ENCODE data around the gene PRDM5.

Gene PRDM5

GRCh38 chr4:120857312-120857711, 65.2 kb downstream of the PRDM5 start:
- DNase-seq (ENCODE audit: low read depth in 2 of 2, low spot score in 1 of 2) = no peak

GRCh38 chr4:120856294-120856693, 66.2 kb downstream of the PRDM5 start:
- DNase-seq (ENCODE audit: low read depth in 2 of 2, low spot score in 1 of 2) = no peak

- DNase-seq (ENCODE audit: low read depth in 2 of 2, low spot score in 1 of 2) = no peak
Observed at GRCh38 chr4:120855307-120856001, 67.1 kb downstream of the PRDM5 start.

- no peak for DNase-seq (ENCODE audit: low read depth in 2 of 2, low spot score in 1 of 2)
Observed at GRCh38 chr4:120853161-120853935, 69.2 kb downstream of the PRDM5 start.

GRCh38 chr4:120850018-120850599, 72.4 kb downstream of the PRDM5 start:
- no peak for DNase-seq (ENCODE audit: low read depth in 2 of 2, low spot score in 1 of 2)

GRCh38 chr4:120847019-120847582, 75.4 kb downstream of the PRDM5 start:
- DNase-seq (ENCODE audit: low read depth in 2 of 2, low spot score in 1 of 2) = no peak

- no peak for DNase-seq (ENCODE audit: low read depth in 2 of 2, low spot score in 1 of 2)
Observed at GRCh38 chr4:120844528-120844921, 78.0 kb downstream of the PRDM5 start.

- no peak for DNase-seq (ENCODE audit: low read depth in 2 of 2, low spot score in 1 of 2)
Observed at GRCh38 chr4:120843849-120844527, 78.5 kb downstream of the PRDM5 start.

GRCh38 chr4:120842031-120842430, 80.5 kb downstream of the PRDM5 start:
- no peak for DNase-seq (ENCODE audit: low read depth in 2 of 2, low spot score in 1 of 2)

- no peak for DNase-seq (ENCODE audit: low read depth in 2 of 2, low spot score in 1 of 2)
Observed at GRCh38 chr4:120841580-120841979, 80.9 kb downstream of the PRDM5 start.

- no peak for DNase-seq (ENCODE audit: low read depth in 2 of 2, low spot score in 1 of 2)
Observed at GRCh38 chr4:120839974-120840751, 82.4 kb downstream of the PRDM5 start.

GRCh38 chr4:120839334-120839973, 83.1 kb downstream of the PRDM5 start:
- no peak for DNase-seq (ENCODE audit: low read depth in 2 of 2, low spot score in 1 of 2)

- DNase-seq (ENCODE audit: low read depth in 2 of 2, low spot score in 1 of 2) = no peak
Observed at GRCh38 chr4:120838784-120839183, 83.7 kb downstream of the PRDM5 start.

- DNase-seq (ENCODE audit: low read depth in 2 of 2, low spot score in 1 of 2) = no peak
Observed at GRCh38 chr4:120837656-120838055, 84.9 kb downstream of the PRDM5 start.

- DNase-seq (ENCODE audit: low read depth in 2 of 2, low spot score in 1 of 2) = no peak
Observed at GRCh38 chr4:120835342-120835741, 87.2 kb downstream of the PRDM5 start.

GRCh38 chr4:120830204-120830603, 92.3 kb downstream of the PRDM5 start:
- no peak for DNase-seq (ENCODE audit: low read depth in 2 of 2, low spot score in 1 of 2)

GRCh38 chr4:120829113-120829831, 93.3 kb downstream of the PRDM5 start:
- DNase-seq (ENCODE audit: low read depth in 2 of 2, low spot score in 1 of 2) = no peak

GRCh38 chr4:120826853-120827252, 95.7 kb downstream of the PRDM5 start:
- no peak for DNase-seq (ENCODE audit: low read depth in 2 of 2, low spot score in 1 of 2)

- no peak for DNase-seq (ENCODE audit: low read depth in 2 of 2, low spot score in 1 of 2)
Observed at GRCh38 chr4:120826449-120826848, 96.1 kb downstream of the PRDM5 start.

All from stimulated activated CD8-positive, alpha-beta memory T cell treated with anti-CD3 and anti-CD28 coated beads, Interleukin-4, amount 100 ng/mL, for 1 hour (primary cell).